ENCODE results near the gene ZNF512B. TPM values are rescaled to one million over a fixed set of nuclear protein-coding genes. Genes with fewer than 3 reads are reported as not detected.

The ZNF512B gene
- total RNA-seq, 2 experiments from 2014 or later: 7.2 to 14.3 TPM

- Histone ChIP-seq H3K36me3 (ENCODE audit: insufficient read depth, low read length) (peaks cover 86% of the 10 kb centered on the region), H3K27ac (ENCODE audit: low read depth, low read length, poor library complexity, severe bottlenecking) (no peak overlapping the region), H2AFZ (ENCODE audit: low read length) (no peak overlapping the region), H4K20me1 (ENCODE audit: insufficient read depth, low read length) (no peaks in the 10 kb centered on the region), H3K9me3 (ENCODE audit: low read length) (no peaks in the 10 kb centered on the region), H3K9me2 (ENCODE audit: insufficient read depth, low read length) (no peaks in the 10 kb centered on the region), H3K4me3 (ENCODE audit: low read depth, low read length, poor library complexity, severe bottlenecking) (no peak overlapping the region), H3K4me1 (ENCODE audit: insufficient read depth, low read length, poor library complexity, severe bottlenecking) (no peaks in the 10 kb centered on the region), H3K79me2 (ENCODE audit: insufficient read depth, low read depth, low read length) (no peaks in the 10 kb centered on the region), H3K4me2 (ENCODE audit: low read length) (no peak overlapping the region)
- DNase-seq (ENCODE audit: low spot score): no peak
- CTCF ChIA-PET (ENCODE audit: unreplicated experiment): no interaction called here
- POLR2A ChIA-PET: interaction anchor here (0.7 kb wide), 1 partner anchor 47 kb away, joined by 3 read pairs; no protein-coding TSS in a partner anchor
- BruUV-seq (replicated peaks): no TSS peak
- intact Hi-C loops (cut with micrococcal nuclease; ENCODE audit: unreplicated experiment): no loop called here
- TF ChIP-seq EZH2phosphoT487 (IDR thresholded peaks at IDR 0.05; ENCODE audit: borderline replicate concordance, low read depth, low read length) (no peak), CTCF (conservative IDR thresholded peaks at IDR 0.05; ENCODE audit: low read length) (no peak)
Measured at GRCh38 chr20:64000906-64001305, 31.2 kb upstream of the ZNF512B start.

- intact Hi-C loops (cut with micrococcal nuclease; ENCODE audit: unreplicated experiment): loop anchor here (5.0 kb wide), 1 partner anchor 94 kb away; the partner anchor contains the start of gene RGS19
- no peak overlapping the region for H3K4me2 ChIP-seq (ENCODE audit: low read length)
- H3K36me3 ChIP-seq (ENCODE audit: insufficient read depth, low read length): peaks cover 52% of the 10 kb centered on the region
- H3K9me3 ChIP-seq (ENCODE audit: low read length): no peaks in the 10 kb centered on the region
- no peak overlapping the region for H3K4me3 ChIP-seq (ENCODE audit: low read depth, low read length, poor library complexity, severe bottlenecking)
- no peak for DNase-seq (ENCODE audit: low spot score)
- H2AFZ ChIP-seq (ENCODE audit: low read length): no peak overlapping the region
- TF ChIP-seq CTCF (conservative IDR thresholded peaks at IDR 0.05; ENCODE audit: low read length) (no peak), EZH2phosphoT487 (IDR thresholded peaks at IDR 0.05; ENCODE audit: borderline replicate concordance, low read depth, low read length) (no peak)
- H3K79me2 ChIP-seq (ENCODE audit: insufficient read depth, low read depth, low read length): peaks cover 14% of the 10 kb centered on the region
- H3K4me1 ChIP-seq (ENCODE audit: insufficient read depth, low read length, poor library complexity, severe bottlenecking): peaks cover 28% of the 10 kb centered on the region
- H3K27ac ChIP-seq (ENCODE audit: low read depth, low read length, poor library complexity, severe bottlenecking): no peak overlapping the region
- CTCF ChIA-PET (ENCODE audit: unreplicated experiment): interaction anchor here (0.6 kb wide), 1 partner anchor 91 kb away, joined by 3 read pairs; no protein-coding TSS in a partner anchor
- H3K9me2 ChIP-seq (ENCODE audit: insufficient read depth, low read length): no peaks in the 10 kb centered on the region
- POLR2A ChIA-PET: no interaction called here
- BruUV-seq (replicated peaks): no TSS peak
- H4K20me1 ChIP-seq (ENCODE audit: insufficient read depth, low read length): no peaks in the 10 kb centered on the region
Measured at GRCh38 chr20:63982937-63983336, 13.2 kb upstream of the ZNF512B start.
